ENCODE measurements around the gene CNN2. TPM values are rescaled to one million over a fixed set of nuclear protein-coding genes. Genes with fewer than 3 reads are reported as not detected.

The CNN2 gene
- total and polyA plus RNA-seq, 9 donors: 60.6 to 438 (median 192) TPM

DNA sequence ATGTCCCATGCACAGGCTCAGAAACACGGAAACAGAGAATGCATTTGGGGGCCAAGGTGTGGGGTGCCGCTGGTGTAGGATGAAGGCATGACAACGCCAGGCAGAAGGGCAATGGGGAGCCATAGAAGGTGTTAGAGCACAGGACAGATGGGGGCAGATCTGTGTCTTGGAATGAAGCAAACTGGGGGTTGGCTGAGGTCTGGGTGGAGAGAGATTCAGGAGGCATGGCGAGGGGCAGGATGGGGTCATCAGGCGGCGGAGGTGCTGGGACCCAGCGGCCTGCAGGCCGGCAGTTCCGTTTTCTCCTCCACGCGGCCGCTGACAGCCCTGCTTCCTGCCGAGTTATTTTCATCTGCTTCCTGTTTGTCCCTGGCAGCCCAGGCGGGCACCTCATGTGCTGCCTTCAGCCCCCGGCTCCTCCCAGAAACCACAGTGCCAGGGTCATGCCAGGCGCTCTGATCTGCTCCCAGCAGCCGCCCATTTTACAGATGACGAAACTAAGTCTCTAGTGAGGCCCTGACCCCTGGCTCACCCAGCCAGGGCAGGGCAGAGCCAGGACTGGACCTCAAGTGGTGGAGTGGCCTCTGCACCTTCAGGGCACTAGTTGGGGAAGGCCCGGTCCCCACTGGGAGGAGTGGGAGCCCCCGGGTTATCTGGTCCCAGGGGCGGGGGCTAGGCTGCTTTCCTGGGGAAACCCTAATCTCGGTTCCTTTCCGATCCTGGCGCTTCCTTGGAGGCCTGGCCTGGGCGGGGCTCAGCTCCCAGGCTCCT, 42.8 kb downstream of the CNN2 start:
- WGBS, 3 donors: 42 to 63% (median 57%) methylated on average over 25 of the region's 25 CpGs
- no peaks in the 10 kb centered on the region for H3K9me3 ChIP-seq
- H3K27ac ChIP-seq: no peak overlapping the region
- DNase-seq: peak in 1 of 5 donors; percentile 37
- H3K4me1 ChIP-seq (ENCODE audit: insufficient read depth): no peaks in the 10 kb centered on the region
- peaks cover 20% of the 10 kb centered on the region for H3K27me3 ChIP-seq
- intact Hi-C loops (cut with DNase I): no loop called here
- no peaks in the 10 kb centered on the region for H3K36me3 ChIP-seq
- no peak overlapping the region for H3K4me3 ChIP-seq
- TF ChIP-seq POLR2A (IDR thresholded peaks at IDR 0.05) (no peak), EP300 (IDR thresholded peaks at IDR 0.05) (no peak)
- TF ChIP-seq, protein P1, sequence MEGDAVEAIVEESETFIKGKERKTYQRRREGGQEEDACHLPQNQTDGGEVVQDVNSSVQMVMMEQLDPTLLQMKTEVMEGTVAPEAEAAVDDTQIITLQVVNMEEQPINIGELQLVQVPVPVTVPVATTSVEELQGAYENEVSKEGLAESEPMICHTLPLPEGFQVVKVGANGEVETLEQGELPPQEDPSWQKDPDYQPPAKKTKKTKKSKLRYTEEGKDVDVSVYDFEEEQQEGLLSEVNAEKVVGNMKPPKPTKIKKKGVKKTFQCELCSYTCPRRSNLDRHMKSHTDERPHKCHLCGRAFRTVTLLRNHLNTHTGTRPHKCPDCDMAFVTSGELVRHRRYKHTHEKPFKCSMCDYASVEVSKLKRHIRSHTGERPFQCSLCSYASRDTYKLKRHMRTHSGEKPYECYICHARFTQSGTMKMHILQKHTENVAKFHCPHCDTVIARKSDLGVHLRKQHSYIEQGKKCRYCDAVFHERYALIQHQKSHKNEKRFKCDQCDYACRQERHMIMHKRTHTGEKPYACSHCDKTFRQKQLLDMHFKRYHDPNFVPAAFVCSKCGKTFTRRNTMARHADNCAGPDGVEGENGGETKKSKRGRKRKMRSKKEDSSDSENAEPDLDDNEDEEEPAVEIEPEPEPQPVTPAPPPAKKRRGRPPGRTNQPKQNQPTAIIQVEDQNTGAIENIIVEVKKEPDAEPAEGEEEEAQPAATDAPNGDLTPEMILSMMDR (IDR thresholded peaks at IDR 0.05): no peak

DNA sequence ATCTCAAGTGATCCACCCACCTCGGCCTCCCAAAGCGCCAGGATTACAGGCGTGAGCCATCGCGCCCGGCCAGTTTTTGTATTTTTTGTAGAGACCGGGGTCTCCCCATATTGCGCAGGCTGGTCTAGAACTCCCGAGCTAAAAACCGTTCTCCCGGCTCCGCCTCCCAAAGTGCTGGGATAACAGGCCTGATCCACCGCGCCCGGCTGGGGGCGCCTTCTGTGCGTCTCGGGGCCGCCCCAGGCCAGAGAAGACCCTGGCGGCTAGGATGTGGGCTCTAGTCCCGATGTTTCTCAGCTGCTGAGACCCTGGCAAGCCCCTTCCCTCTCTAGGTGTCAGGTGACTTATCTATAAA, 44.1 kb downstream of the CNN2 start:
- intact Hi-C loops (cut with DNase I): no loop called here
- Histone ChIP-seq H3K4me3 (no peak overlapping the region), H3K4me1 (ENCODE audit: insufficient read depth) (no peaks in the 10 kb centered on the region), H3K9me3 (no peaks in the 10 kb centered on the region), H3K27ac (no peak overlapping the region), H3K27me3 (peaks cover 20% of the 10 kb centered on the region), H3K36me3 (no peaks in the 10 kb centered on the region)
- no peak for DNase-seq
- WGBS, 3 donors: 5 to 10% (median 6%) methylated on average over 20 to 21 of the region's 21 CpGs
- TF ChIP-seq, protein P1 (IDR thresholded peaks at IDR 0.05): no peak
- TF ChIP-seq POLR2A (IDR thresholded peaks at IDR 0.05): no peak
- TF ChIP-seq EP300 (IDR thresholded peaks at IDR 0.05): no peak

DNA sequence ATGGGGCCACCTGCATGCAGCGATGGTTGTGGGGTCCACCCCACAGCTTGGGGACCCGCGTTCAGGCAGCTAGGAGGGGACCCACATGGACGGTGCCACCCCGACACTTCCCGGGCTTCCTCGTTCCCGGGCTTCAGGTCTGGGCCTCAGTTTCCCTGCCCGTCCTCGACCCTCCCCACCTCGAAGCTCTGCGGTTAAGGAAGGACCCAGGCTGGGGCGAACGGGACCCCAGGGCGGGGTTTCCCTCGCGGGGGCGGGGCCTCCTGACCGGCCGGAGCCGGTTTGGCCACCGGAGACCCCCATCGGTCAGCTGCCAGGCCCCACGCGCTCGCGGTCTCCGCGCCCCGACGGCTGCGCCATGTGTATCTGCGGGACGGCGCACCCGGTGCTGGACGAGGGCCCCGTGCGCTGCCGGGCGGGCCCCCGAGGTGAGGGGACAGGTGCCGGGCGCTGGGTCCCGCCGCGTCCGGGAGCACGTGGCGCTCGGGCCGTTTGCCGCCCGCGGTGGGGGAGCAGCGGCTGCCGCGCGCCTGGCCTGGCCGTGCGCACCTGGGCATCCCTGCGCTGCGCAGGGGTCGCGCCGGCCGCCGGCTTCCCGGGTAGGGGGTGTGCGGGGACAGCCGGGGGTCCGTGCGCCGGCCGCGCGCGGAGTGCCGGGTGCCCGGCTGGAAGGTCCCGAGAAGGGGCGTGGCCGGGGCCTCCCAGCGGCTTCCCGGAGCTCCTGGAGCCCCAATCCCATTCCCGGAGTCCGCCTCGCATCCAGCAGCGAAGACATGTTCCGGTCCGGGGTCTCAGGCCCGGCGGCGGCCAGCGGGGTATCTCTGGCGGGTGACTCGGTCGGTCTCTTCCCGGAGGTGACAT, 44.8 kb downstream of the CNN2 start:
- H3K27me3 ChIP-seq: peaks cover 20% of the 10 kb centered on the region
- TF ChIP-seq EP300 (IDR thresholded peaks at IDR 0.05): no peak
- no peak for TF ChIP-seq POLR2A (IDR thresholded peaks at IDR 0.05)
- TF ChIP-seq, protein P1 (IDR thresholded peaks at IDR 0.05): no peak

DNA sequence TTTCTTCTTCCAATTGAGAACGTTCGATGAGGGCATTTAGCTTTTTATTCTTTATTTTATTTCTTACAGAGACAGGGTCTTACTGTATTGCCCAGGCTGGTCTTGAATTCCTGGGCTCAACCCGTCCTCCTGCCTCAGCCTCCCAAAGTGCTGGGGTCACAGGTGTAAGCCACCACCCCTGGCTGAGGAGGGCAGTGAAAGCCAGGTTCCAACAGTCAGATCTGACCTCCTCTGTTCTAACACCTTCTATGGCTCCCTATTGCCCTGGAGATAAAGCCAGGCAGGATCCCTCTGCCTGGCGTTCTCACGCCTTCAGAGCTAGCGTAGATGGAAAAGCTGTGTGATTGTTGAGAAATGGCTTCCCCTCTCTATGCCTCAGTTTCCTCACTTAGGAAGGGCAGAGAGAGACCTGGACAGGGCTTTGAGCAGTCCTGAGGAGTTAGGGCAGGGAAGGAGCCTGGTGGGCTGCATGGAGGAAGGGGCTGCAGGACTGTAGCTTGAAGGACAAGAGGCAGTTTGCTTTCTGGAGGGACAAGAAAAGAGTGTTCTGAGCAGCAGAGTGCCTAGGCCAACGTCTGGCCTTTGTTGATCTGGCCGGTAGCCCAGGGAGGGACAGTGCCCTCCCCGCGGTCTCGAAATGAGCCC, 46.1 kb downstream of the CNN2 start:
- WGBS, 3 donors: 75 to 81% (median 80%) methylated on average over 11 of the region's 11 CpGs
- Histone ChIP-seq H3K4me3 (no peak overlapping the region), H3K36me3 (no peaks in the 10 kb centered on the region), H3K27ac (no peak overlapping the region), H3K9me3 (no peaks in the 10 kb centered on the region), H3K4me1 (ENCODE audit: insufficient read depth) (no peaks in the 10 kb centered on the region), H3K27me3 (peaks cover 10% of the 10 kb centered on the region)
- no peak for TF ChIP-seq EP300 (IDR thresholded peaks at IDR 0.05)
- no peak for TF ChIP-seq POLR2A (IDR thresholded peaks at IDR 0.05)
- TF ChIP-seq, protein P1 (IDR thresholded peaks at IDR 0.05): no peak
- DNase-seq: no peak
- intact Hi-C loops (cut with DNase I): no loop called here

More for the DNA sequence above, 44.8 kb downstream of the CNN2 start:
- WGBS, 3 donors: 1 to 10% (median 1%) methylated on average over 41 to 99 of the region's 99 CpGs
- Histone ChIP-seq H3K4me3 (no peak overlapping the region), H3K4me1 (ENCODE audit: insufficient read depth) (no peaks in the 10 kb centered on the region), H3K27ac (no peak overlapping the region), H3K9me3 (no peaks in the 10 kb centered on the region), H3K36me3 (no peaks in the 10 kb centered on the region)
- intact Hi-C loops (cut with DNase I): no loop called here
- DNase-seq: peak in 2 of 5 donors; percentile 36 to 49

Measured in ovary (tissue), 9 donors.